HepG2 (cell line): ENCODE measurements around the gene MYRIP. TPM values are rescaled to one million over a fixed set of nuclear protein-coding genes. Genes with fewer than 3 reads are reported as not detected.
A peak's percentile ranks its signal among the peaks of the same experiment; 100 is the strongest.

Source experiments
- AHR ChIP-seq: IDR thresholded peaks from 2 replicates; pipeline ENCODE4 v1.6.1; 2018; ENCODE audit warnings: missing genetic modification reagents, missing compliant biosample characterization
- FOXP1 ChIP-seq, 2 experiments: fragments of 450-650 bp in 1 of 2; IDR thresholded peaks; 2 replicates each; pipeline ENCODE4 v1.6.1; 2017 to 2018; ENCODE audit warnings: antibody characterized with exemption in 1 of 2
- GLI4 ChIP-seq: sonication (generic); formaldehyde crosslinking; IDR thresholded peaks from 2 replicates; pipeline ENCODE4 v1.5.1; 2020; ENCODE audit warnings: missing genetic modification reagents, mild to moderate bottlenecking, moderate library complexity, borderline replicate concordance
- HES4 ChIP-seq: sonication (generic); formaldehyde crosslinking; IDR thresholded peaks from 2 replicates; pipeline ENCODE4 v1.9.0; 2021; ENCODE audit warnings: mild to moderate bottlenecking, missing genetic modification reagents, borderline replicate concordance
- IRX3 ChIP-seq: sonication (generic); formaldehyde crosslinking; IDR thresholded peaks from 2 replicates; pipeline ENCODE4 v1.8.1; 2023; ENCODE audit warnings: mild to moderate bottlenecking, low read depth, missing genetic modification reagents, borderline replicate concordance
- KDM2A ChIP-seq: sonication (generic); formaldehyde crosslinking; IDR thresholded peaks from 2 replicates; pipeline ENCODE4 v1.4.0; 2020; ENCODE audit warnings: low read depth, missing genetic modification reagents, borderline replicate concordance
- KLF9 ChIP-seq: IDR thresholded peaks from 2 replicates; pipeline ENCODE4 v1.6.1; 2016; ENCODE audit warnings: low read depth
- MEF2D ChIP-seq: sonication (generic); formaldehyde crosslinking; IDR thresholded peaks from 2 replicates; pipeline ENCODE4 v1.5.1; 2020; ENCODE audit warnings: mild to moderate bottlenecking, missing genetic modification reagents
- PAWR ChIP-seq: sonication (generic); formaldehyde crosslinking; IDR thresholded peaks from 2 replicates; pipeline ENCODE4 v1.4.0; 2020; ENCODE audit warnings: missing genetic modification reagents, mild to moderate bottlenecking, borderline replicate concordance
- SCMH1 ChIP-seq: sonication (generic); formaldehyde crosslinking; IDR thresholded peaks from 2 replicates; pipeline ENCODE4 v1.9.0; 2021; ENCODE audit warnings: missing genetic modification reagents, mild to moderate bottlenecking, borderline replicate concordance
- SRF ChIP-seq: IDR thresholded peaks from 2 replicates; pipeline ENCODE4 v1.6.1; 2011; ENCODE audit warnings: mild to moderate bottlenecking, low read depth, low read length, moderate library complexity
- TEAD2 ChIP-seq: sonication (generic); formaldehyde crosslinking; IDR thresholded peaks from 2 replicates; pipeline ENCODE4 v1.9.0; 2021; ENCODE audit warnings: missing genetic modification reagents
- TOPORS ChIP-seq: sonication (generic); formaldehyde crosslinking; IDR thresholded peaks from 2 replicates; pipeline ENCODE4 v1.8.0; 2023; ENCODE audit warnings: mild to moderate bottlenecking, missing genetic modification reagents
- U2AF1 ChIP-seq: fragments of 200-400 bp; formaldehyde crosslinking; optimal IDR thresholded peaks from 2 replicates; pipeline ENCODE3; 2017; ENCODE audit warnings: mild to moderate bottlenecking, low read depth, low read length
- ZBTB1 ChIP-seq: sonication (generic); formaldehyde crosslinking; IDR thresholded peaks from 2 replicates; pipeline ENCODE4 v1.4.0; 2020; ENCODE audit warnings: missing genetic modification reagents, borderline replicate concordance
- ZKSCAN1 ChIP-seq: fragments of 150-350 bp; IDR thresholded peaks from 2 replicates; pipeline ENCODE4 v1.6.1; 2014; ENCODE audit warnings: low read length
- ZNF180 ChIP-seq: sonication (generic); formaldehyde crosslinking; IDR thresholded peaks from 2 replicates; pipeline ENCODE4 v1.4.0; 2020; ENCODE audit warnings: low read depth, missing genetic modification reagents, borderline replicate concordance
- ZNF253 ChIP-seq: sonication (generic); formaldehyde crosslinking; IDR thresholded peaks from 2 replicates; pipeline ENCODE4 v1.8.0; 2022; ENCODE audit warnings: mild to moderate bottlenecking, missing genetic modification reagents, borderline replicate concordance
- ZNF83 ChIP-seq: sonication (generic); formaldehyde crosslinking; IDR thresholded peaks from 2 replicates; pipeline ENCODE4 v1.4.0; 2020; ENCODE audit warnings: missing genetic modification reagents, mild to moderate bottlenecking, borderline replicate concordance
- polyA plus RNA-seq, 8 experiments: library from polyadenylated mRNA; depleted of rRNA in 3 of 8; stranded (reverse) in 7 of 8; unstranded in 1 of 8; fragments of >200 nt; fragmentation: Illumina TruSeq in 4 of 8; extraction: Trizol in 4 of 8; gene quantifications; 2 replicates each; pipeline versions ENCODE4 v1.2.1 to v1.2.3, GENCODE V29; 2011 to 2016; ENCODE audit warnings: low read depth in 4 of 8, missing spikeins in 1 of 8, mixed read lengths in 1 of 8; ENCODE audit not compliant: insufficient read depth in 1 of 8
- total RNA-seq, 5 experiments: library from RNA; depleted of rRNA; stranded (reverse); fragments of >200 nt; fragmentation: Illumina TruSeq; extraction: Trizol; gene quantifications; 2 replicates each; pipeline ENCODE4 v1.2.3, GENCODE V29; 2016; ENCODE audit warnings: low read depth in 1 of 5
- TF ChIP-seq, protein P1 (sequence below): sonication (generic); formaldehyde crosslinking; IDR thresholded peaks from 2 replicates; pipeline ENCODE4 v1.8.1; 2022; ENCODE audit warnings: low read depth, mild to moderate bottlenecking, missing genetic modification reagents
- TF ChIP-seq, protein P2 (sequence below): sonication (generic); formaldehyde crosslinking; IDR thresholded peaks from 2 replicates; pipeline ENCODE4 v1.4.0; 2020; ENCODE audit warnings: mild to moderate bottlenecking, missing genetic modification reagents
- TF ChIP-seq, protein P3 (sequence below): sonication (generic); formaldehyde crosslinking; IDR thresholded peaks from 2 replicates; pipeline ENCODE4 v1.5.0; 2020; ENCODE audit warnings: missing genetic modification reagents
- TF ChIP-seq, protein P4 (sequence below): sonication (generic); formaldehyde crosslinking; IDR thresholded peaks from 2 replicates; pipeline ENCODE4 v1.4.0; 2020; ENCODE audit warnings: mild to moderate bottlenecking, missing genetic modification reagents

Gene MYRIP
- total and polyA plus RNA-seq, 2 of the 13 experiments (the other 11 are each of a cell fraction or from before 2014, with no cell fraction given), result 0.64 to 0.84 TPM

DNA sequence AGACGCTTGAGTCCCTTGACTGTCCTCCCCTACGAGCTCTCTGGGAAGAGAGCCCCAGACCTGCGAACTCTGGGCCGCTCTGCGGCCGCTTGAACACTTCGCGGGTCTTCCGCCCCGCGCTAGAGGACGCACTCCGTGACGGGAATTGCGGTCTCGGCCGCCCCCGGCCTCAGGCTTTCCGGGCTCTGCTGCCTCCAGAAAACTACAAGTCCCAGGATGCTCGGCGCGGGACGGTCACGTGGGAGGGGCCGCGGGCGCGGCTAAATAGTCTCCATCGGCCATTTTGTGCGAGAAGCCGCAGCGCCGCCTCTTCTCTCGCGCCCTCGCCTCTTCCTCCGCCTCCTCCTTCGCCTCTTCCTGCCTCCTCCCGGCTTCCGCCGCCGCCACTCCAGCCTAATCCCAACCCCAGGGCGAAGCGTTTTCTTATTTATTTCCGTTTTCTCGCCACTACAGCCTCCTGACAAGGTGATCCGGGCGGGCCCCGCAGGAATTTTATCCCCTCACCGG lies 500.1 kb downstream of the MYRIP start, which contains the start of gene EIF1B (continued):
- TF ChIP-seq, protein P1, sequence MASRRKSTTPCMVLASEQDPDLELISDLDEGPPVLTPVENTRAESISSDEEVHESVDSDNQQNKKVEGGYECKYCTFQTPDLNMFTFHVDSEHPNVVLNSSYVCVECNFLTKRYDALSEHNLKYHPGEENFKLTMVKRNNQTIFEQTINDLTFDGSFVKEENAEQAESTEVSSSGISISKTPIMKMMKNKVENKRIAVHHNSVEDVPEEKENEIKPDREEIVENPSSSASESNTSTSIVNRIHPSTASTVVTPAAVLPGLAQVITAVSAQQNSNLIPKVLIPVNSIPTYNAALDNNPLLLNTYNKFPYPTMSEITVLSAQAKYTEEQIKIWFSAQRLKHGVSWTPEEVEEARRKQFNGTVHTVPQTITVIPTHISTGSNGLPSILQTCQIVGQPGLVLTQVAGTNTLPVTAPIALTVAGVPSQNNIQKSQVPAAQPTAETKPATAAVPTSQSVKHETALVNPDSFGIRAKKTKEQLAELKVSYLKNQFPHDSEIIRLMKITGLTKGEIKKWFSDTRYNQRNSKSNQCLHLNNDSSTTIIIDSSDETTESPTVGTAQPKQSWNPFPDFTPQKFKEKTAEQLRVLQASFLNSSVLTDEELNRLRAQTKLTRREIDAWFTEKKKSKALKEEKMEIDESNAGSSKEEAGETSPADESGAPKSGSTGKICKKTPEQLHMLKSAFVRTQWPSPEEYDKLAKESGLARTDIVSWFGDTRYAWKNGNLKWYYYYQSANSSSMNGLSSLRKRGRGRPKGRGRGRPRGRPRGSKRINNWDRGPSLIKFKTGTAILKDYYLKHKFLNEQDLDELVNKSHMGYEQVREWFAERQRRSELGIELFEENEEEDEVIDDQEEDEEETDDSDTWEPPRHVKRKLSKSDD (CRISPR knock-in tag), result peak; percentile 41
- TF ChIP-seq, protein P2, sequence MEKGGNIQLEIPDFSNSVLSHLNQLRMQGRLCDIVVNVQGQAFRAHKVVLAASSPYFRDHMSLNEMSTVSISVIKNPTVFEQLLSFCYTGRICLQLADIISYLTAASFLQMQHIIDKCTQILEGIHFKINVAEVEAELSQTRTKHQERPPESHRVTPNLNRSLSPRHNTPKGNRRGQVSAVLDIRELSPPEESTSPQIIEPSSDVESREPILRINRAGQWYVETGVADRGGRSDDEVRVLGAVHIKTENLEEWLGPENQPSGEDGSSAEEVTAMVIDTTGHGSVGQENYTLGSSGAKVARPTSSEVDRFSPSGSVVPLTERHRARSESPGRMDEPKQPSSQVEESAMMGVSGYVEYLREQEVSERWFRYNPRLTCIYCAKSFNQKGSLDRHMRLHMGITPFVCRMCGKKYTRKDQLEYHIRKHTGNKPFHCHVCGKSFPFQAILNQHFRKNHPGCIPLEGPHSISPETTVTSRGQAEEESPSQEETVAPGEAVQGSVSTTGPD (CRISPR knock-in tag), result no peak
- TF ChIP-seq HES4 (no peak), ZBTB1 (no peak), FOXP1 (IDR thresholded peaks at IDR 0.05) (no peak), FOXP1 (CRISPR knock-in tag; IDR thresholded peaks at IDR 0.05) (no peak), U2AF1 (peak; percentile 64), ZNF83 (no peak), SCMH1 (CRISPR knock-in tag) (no peak), TEAD2 (CRISPR knock-in tag) (no peak), AHR (no peak), TOPORS (CRISPR knock-in tag) (no peak), IRX3 (no peak), KLF9 (CRISPR knock-in tag) (no peak), SRF (no peak), GLI4 (CRISPR knock-in tag) (no peak), KDM2A (CRISPR knock-in tag) (peak; percentile 89), ZNF180 (no peak), MEF2D (CRISPR knock-in tag) (peak; percentile 63; the same call in 1 of the 2 replicates), ZNF253 (CRISPR knock-in tag) (no peak), PAWR (CRISPR knock-in tag) (no peak), ZKSCAN1 (no peak)
- TF ChIP-seq, protein P3, sequence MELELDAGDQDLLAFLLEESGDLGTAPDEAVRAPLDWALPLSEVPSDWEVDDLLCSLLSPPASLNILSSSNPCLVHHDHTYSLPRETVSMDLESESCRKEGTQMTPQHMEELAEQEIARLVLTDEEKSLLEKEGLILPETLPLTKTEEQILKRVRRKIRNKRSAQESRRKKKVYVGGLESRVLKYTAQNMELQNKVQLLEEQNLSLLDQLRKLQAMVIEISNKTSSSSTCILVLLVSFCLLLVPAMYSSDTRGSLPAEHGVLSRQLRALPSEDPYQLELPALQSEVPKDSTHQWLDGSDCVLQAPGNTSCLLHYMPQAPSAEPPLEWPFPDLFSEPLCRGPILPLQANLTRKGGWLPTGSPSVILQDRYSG (CRISPR knock-in tag), result no peak
- TF ChIP-seq, protein P4, sequence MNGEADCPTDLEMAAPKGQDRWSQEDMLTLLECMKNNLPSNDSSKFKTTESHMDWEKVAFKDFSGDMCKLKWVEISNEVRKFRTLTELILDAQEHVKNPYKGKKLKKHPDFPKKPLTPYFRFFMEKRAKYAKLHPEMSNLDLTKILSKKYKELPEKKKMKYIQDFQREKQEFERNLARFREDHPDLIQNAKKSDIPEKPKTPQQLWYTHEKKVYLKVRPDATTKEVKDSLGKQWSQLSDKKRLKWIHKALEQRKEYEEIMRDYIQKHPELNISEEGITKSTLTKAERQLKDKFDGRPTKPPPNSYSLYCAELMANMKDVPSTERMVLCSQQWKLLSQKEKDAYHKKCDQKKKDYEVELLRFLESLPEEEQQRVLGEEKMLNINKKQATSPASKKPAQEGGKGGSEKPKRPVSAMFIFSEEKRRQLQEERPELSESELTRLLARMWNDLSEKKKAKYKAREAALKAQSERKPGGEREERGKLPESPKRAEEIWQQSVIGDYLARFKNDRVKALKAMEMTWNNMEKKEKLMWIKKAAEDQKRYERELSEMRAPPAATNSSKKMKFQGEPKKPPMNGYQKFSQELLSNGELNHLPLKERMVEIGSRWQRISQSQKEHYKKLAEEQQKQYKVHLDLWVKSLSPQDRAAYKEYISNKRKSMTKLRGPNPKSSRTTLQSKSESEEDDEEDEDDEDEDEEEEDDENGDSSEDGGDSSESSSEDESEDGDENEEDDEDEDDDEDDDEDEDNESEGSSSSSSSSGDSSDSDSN (CRISPR knock-in tag), result no peak
